HepG2 (cell line): ENCODE measurements around the gene TBCE. TPM values are rescaled to one million over a fixed set of nuclear protein-coding genes. Genes with fewer than 3 reads are reported as not detected.

Source experiments
- CENPBD1 ChIP-seq: sonication (generic); formaldehyde crosslinking; IDR thresholded peaks from 2 replicates; pipeline ENCODE4 v1.8.0; 2022; ENCODE audit warnings: missing genetic modification reagents, low read depth, mild to moderate bottlenecking, borderline replicate concordance
- E2F2 ChIP-seq: sonication (generic); formaldehyde crosslinking; IDR thresholded peaks from 2 replicates; pipeline ENCODE4 v1.4.0; 2020; ENCODE audit warnings: missing genetic modification reagents, borderline replicate concordance
- EED ChIP-seq: sonication (generic); formaldehyde crosslinking; IDR thresholded peaks from 2 replicates; pipeline ENCODE4 v1.5.0; 2020; ENCODE audit warnings: mild to moderate bottlenecking, missing genetic modification reagents
- HDAC6 ChIP-seq: fragments of 200-600 bp; sonication (generic); IDR thresholded peaks from 2 replicates; pipeline ENCODE4 v1.7.0; 2017; ENCODE audit warnings: mild to moderate bottlenecking, antibody characterized with exemption, low read length, low read depth
- IRX3 ChIP-seq: sonication (generic); formaldehyde crosslinking; IDR thresholded peaks from 2 replicates; pipeline ENCODE4 v1.8.1; 2023; ENCODE audit warnings: mild to moderate bottlenecking, low read depth, missing genetic modification reagents, borderline replicate concordance
- LCORL ChIP-seq, 2 experiments: fragments of 450-650 bp in 1 of 2; sonication (generic) in 1 of 2; formaldehyde crosslinking in 1 of 2; IDR thresholded peaks; 2 replicates each; pipeline versions ENCODE4 v1.5.0 to v1.6.1; 2017 to 2020; ENCODE audit warnings: antibody characterized with exemption in 1 of 2, missing genetic modification reagents in 1 of 2
- MLXIP ChIP-seq: sonication (generic); formaldehyde crosslinking; IDR thresholded peaks from 2 replicates; pipeline ENCODE4 v1.9.0; 2021; ENCODE audit warnings: missing genetic modification reagents, borderline replicate concordance
- MZF1 ChIP-seq: sonication (generic); formaldehyde crosslinking; IDR thresholded peaks from 2 replicates; pipeline ENCODE4 v1.8.1; 2023; ENCODE audit warnings: mild to moderate bottlenecking, missing genetic modification reagents, borderline replicate concordance
- NCOA1 ChIP-seq: sonication (generic); formaldehyde crosslinking; IDR thresholded peaks from 2 replicates; pipeline ENCODE4 v1.9.0; 2021; ENCODE audit warnings: missing genetic modification reagents
- NFE2 ChIP-seq: sonication (generic); formaldehyde crosslinking; IDR thresholded peaks from 2 replicates; pipeline ENCODE4 v1.4.0; 2020; ENCODE audit warnings: missing genetic modification reagents
- NR2F1 ChIP-seq, 2 experiments: fragments of 450-650 bp in 1 of 2; formaldehyde crosslinking in 1 of 2; IDR thresholded peaks; 2 replicates each; pipeline versions ENCODE4 v1.5.0 to v1.6.1; 2016 to 2020; ENCODE audit warnings: mild to moderate bottlenecking in 1 of 2, missing compliant biosample characterization in 1 of 2, missing genetic modification reagents in 1 of 2, moderate library complexity in 1 of 2
- PHF8 ChIP-seq: sonication (generic); formaldehyde crosslinking; IDR thresholded peaks from 2 replicates; pipeline ENCODE4 v1.5.0; 2020; ENCODE audit warnings: missing genetic modification reagents
- PRDM4 ChIP-seq: sonication (generic); formaldehyde crosslinking; IDR thresholded peaks from 2 replicates; pipeline ENCODE4 v1.9.0; 2021; ENCODE audit warnings: missing genetic modification reagents, borderline replicate concordance
- SETDB1 ChIP-seq: sonication (generic); formaldehyde crosslinking; IDR thresholded peaks from 2 replicates; pipeline ENCODE4 v1.5.1; 2020; ENCODE audit warnings: missing genetic modification reagents, mild to moderate bottlenecking, borderline replicate concordance
- SIN3B ChIP-seq: fragments of 150-350 bp; IDR thresholded peaks from 2 replicates; pipeline ENCODE4 v1.6.1; 2014; ENCODE audit warnings: low read length
- SNAPC5 ChIP-seq: sonication (generic); formaldehyde crosslinking; IDR thresholded peaks from 2 replicates; pipeline ENCODE4 v1.8.1; 2023; ENCODE audit warnings: mild to moderate bottlenecking, missing genetic modification reagents, borderline replicate concordance
- ZFP36L2 ChIP-seq: sonication (generic); formaldehyde crosslinking; IDR thresholded peaks from 2 replicates; pipeline ENCODE4 v1.4.0; 2020; ENCODE audit warnings: missing genetic modification reagents
- ZFP41 ChIP-seq: sonication (generic); formaldehyde crosslinking; IDR thresholded peaks from 2 replicates; pipeline ENCODE4 v1.4.0; 2020; ENCODE audit warnings: mild to moderate bottlenecking, missing genetic modification reagents, borderline replicate concordance
- ZNF441 ChIP-seq: sonication (generic); formaldehyde crosslinking; IDR thresholded peaks from 2 replicates; pipeline ENCODE4 v1.7.0; 2021; ENCODE audit warnings: missing genetic modification reagents, borderline replicate concordance
- ZNF569 ChIP-seq: sonication (generic); formaldehyde crosslinking; IDR thresholded peaks from 2 replicates; pipeline ENCODE4 v1.5.0; 2020; ENCODE audit warnings: mild to moderate bottlenecking, missing genetic modification reagents, moderate library complexity, borderline replicate concordance
- ZNF572 ChIP-seq: sonication (generic); formaldehyde crosslinking; IDR thresholded peaks from 2 replicates; pipeline ENCODE4 v1.5.1; 2020; ENCODE audit warnings: mild to moderate bottlenecking, missing genetic modification reagents
- ZSCAN9 ChIP-seq: IDR thresholded peaks from 2 replicates; pipeline ENCODE4 v1.6.1; 2016; ENCODE audit warnings: borderline replicate concordance
- polyA plus RNA-seq, 8 experiments: library from polyadenylated mRNA; depleted of rRNA in 3 of 8; stranded (reverse) in 7 of 8; unstranded in 1 of 8; fragments of >200 nt; fragmentation: Illumina TruSeq in 4 of 8; extraction: Trizol in 4 of 8; gene quantifications; 2 replicates each; pipeline versions ENCODE4 v1.2.1 to v1.2.3, GENCODE V29; 2011 to 2016; ENCODE audit warnings: low read depth in 4 of 8, missing spikeins in 1 of 8, mixed read lengths in 1 of 8; ENCODE audit not compliant: insufficient read depth in 1 of 8
- total RNA-seq, 5 experiments: library from RNA; depleted of rRNA; stranded (reverse); fragments of >200 nt; fragmentation: Illumina TruSeq; extraction: Trizol; gene quantifications; 2 replicates each; pipeline ENCODE4 v1.2.3, GENCODE V29; 2016; ENCODE audit warnings: low read depth in 1 of 5

Gene TBCE
- total and polyA plus RNA-seq, 2 of the 13 experiments (the other 11 are each of a cell fraction or from before 2014, with no cell fraction given) = 25.6 to 31.1 TPM

- no peak for TF ChIP-seq PRDM4
- no peak for TF ChIP-seq HDAC6
- no peak for TF ChIP-seq NR2F1 (CRISPR knock-in tag; IDR thresholded peaks at IDR 0.05)
- no peak for TF ChIP-seq LCORL (IDR thresholded peaks at IDR 0.05)
- no peak for TF ChIP-seq LCORL (CRISPR knock-in tag; IDR thresholded peaks at IDR 0.05)
- no peak for TF ChIP-seq ZNF569 (CRISPR knock-in tag)
- TF ChIP-seq NCOA1 (CRISPR knock-in tag) = 0 out of 2 replicates have a peak, but pooled peaks have one; percentile 25
- TF ChIP-seq E2F2 (CRISPR knock-in tag) = no peak
- no peak for TF ChIP-seq SNAPC5 (CRISPR knock-in tag)
- no peak for TF ChIP-seq MLXIP (CRISPR knock-in tag)
- TF ChIP-seq PHF8 (CRISPR knock-in tag) = peak; percentile 55
- no peak for TF ChIP-seq EED (CRISPR knock-in tag)
- no peak for TF ChIP-seq SETDB1 (CRISPR knock-in tag)
- no peak for TF ChIP-seq CENPBD1 (CRISPR knock-in tag)
- no peak; the same call in 1 of the 2 replicates for TF ChIP-seq SIN3B
- no peak for TF ChIP-seq ZFP41 (CRISPR knock-in tag)
- no peak for TF ChIP-seq ZNF572
- no peak for TF ChIP-seq IRX3
- TF ChIP-seq ZNF441 = no peak
- TF ChIP-seq ZFP36L2 (CRISPR knock-in tag) = no peak
- TF ChIP-seq ZSCAN9 (CRISPR knock-in tag) = 0 out of 2 replicates have a peak, but pooled peaks have one; percentile 14
- no peak for TF ChIP-seq MZF1
- TF ChIP-seq NFE2 = no peak
These were observed 38.7 kb upstream of the TBCE start, which contains the start of gene GGPS1 (continued) for GRCh38 chr1:235328271-235329138.
